ENCODE measurements around the gene MMAA. TPM values are rescaled to one million over a fixed set of nuclear protein-coding genes. Genes with fewer than 3 reads are reported as not detected.

Gene MMAA
- total RNA-seq, 1 experiment from 2014 or later, result 2.8 TPM

Other genes with a start within 250 kb of the MMAA start
- 6.9 and 7.7 TPM in 2 replicates for gene SMAD1, start 137.5 kb upstream of the MMAA start, total RNA-seq (2014; rRNA removed; shearing (Covaris generic))
- not detected in 2 replicates for gene C4orf51, start 60.8 kb downstream of the MMAA start, total RNA-seq (2014; rRNA removed; shearing (Covaris generic))

Measured in HT-29 (cell line).